ENCODE measurements around the gene COQ7.

DNA sequence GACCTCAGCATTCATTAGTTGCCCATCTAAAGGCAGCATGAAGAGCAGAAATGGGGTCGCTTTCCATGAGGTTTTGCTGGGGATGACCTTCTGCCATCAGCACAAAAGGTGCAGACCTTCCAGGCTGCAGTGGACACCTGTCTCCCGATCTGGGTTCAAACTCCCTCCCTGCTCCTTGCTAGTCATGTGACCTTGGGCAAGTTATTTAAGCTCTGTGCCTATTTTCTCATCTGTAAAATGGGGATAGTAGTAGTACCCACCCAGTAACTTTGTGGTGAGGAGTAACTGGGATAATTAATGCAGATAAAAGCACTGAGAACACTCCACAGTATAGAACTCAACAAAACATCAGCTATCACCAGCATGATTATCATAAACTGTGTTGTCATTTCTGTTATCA, 21.4 kb upstream of the COQ7 start:
- TF ChIP-seq CTCF (conservative IDR thresholded peaks at IDR 0.05; ENCODE audit: low read depth in 2 of 2) (no peak), POLR2AphosphoS5 (IDR thresholded peaks at IDR 0.05; ENCODE audit: low read depth) (no peak), EZH2 (IDR thresholded peaks at IDR 0.05; ENCODE audit: low read depth, unreplicated experiment) (no peak), CREB1 (CRISPR knock-in tag; IDR thresholded peaks at IDR 0.05; ENCODE audit: low read depth) (no peak), EZH2phosphoT487 (IDR thresholded peaks at IDR 0.05; ENCODE audit: unreplicated experiment) (no peak), JUNB (IDR thresholded peaks at IDR 0.05; ENCODE audit: unreplicated experiment) (no peak)
- TF ChIP-seq, protein P1, sequence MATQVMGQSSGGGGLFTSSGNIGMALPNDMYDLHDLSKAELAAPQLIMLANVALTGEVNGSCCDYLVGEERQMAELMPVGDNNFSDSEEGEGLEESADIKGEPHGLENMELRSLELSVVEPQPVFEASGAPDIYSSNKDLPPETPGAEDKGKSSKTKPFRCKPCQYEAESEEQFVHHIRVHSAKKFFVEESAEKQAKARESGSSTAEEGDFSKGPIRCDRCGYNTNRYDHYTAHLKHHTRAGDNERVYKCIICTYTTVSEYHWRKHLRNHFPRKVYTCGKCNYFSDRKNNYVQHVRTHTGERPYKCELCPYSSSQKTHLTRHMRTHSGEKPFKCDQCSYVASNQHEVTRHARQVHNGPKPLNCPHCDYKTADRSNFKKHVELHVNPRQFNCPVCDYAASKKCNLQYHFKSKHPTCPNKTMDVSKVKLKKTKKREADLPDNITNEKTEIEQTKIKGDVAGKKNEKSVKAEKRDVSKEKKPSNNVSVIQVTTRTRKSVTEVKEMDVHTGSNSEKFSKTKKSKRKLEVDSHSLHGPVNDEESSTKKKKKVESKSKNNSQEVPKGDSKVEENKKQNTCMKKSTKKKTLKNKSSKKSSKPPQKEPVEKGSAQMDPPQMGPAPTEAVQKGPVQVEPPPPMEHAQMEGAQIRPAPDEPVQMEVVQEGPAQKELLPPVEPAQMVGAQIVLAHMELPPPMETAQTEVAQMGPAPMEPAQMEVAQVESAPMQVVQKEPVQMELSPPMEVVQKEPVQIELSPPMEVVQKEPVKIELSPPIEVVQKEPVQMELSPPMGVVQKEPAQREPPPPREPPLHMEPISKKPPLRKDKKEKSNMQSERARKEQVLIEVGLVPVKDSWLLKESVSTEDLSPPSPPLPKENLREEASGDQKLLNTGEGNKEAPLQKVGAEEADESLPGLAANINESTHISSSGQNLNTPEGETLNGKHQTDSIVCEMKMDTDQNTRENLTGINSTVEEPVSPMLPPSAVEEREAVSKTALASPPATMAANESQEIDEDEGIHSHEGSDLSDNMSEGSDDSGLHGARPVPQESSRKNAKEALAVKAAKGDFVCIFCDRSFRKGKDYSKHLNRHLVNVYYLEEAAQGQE (IDR thresholded peaks at IDR 0.05; ENCODE audit: unreplicated experiment), result no peak
- TF ChIP-seq, protein P2, sequence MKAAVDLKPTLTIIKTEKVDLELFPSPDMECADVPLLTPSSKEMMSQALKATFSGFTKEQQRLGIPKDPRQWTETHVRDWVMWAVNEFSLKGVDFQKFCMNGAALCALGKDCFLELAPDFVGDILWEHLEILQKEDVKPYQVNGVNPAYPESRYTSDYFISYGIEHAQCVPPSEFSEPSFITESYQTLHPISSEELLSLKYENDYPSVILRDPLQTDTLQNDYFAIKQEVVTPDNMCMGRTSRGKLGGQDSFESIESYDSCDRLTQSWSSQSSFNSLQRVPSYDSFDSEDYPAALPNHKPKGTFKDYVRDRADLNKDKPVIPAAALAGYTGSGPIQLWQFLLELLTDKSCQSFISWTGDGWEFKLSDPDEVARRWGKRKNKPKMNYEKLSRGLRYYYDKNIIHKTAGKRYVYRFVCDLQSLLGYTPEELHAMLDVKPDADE (IDR thresholded peaks at IDR 0.05), result no peak

Measured in GM23338 (cell line).